Stimulated activated naive CD4-positive, alpha-beta T cell treated with Interleukin-2 at 50 U/mL for 16 hours (primary cell): ENCODE measurements around the gene MDM4.
A peak's percentile ranks its signal among the peaks of the same experiment; 100 is the strongest.
"Not testable (repeated sequence)": the region's sequence is repeated elsewhere in the genome, so short reads cannot be mapped to it uniquely, and the experiment has no call there.

Experiments used
- DNase-seq: peaks from one replicate; lab custom pipeline; 2025; lab: John Stamatoyannopoulos, UW

Gene MDM4

GRCh38 chr1:204514828-204515227, 1.4 kb upstream of the MDM4 start:
- no peak for DNase-seq

GRCh38 chr1:204517382-204517781, 1.2 kb downstream of the MDM4 start:
- peak; percentile 17 for DNase-seq

- peak; percentile 51 for DNase-seq
These were observed 4.9 kb downstream of the MDM4 start for GRCh38 chr1:204520834-204521709.

- DNase-seq = not testable (repeated sequence)
These were observed 5.8 kb downstream of the MDM4 start for GRCh38 chr1:204521941-204522521.

GRCh38 chr1:204523605-204524215, 7.5 kb downstream of the MDM4 start:
- no peak for DNase-seq

GRCh38 chr1:204524986-204525385, 8.8 kb downstream of the MDM4 start:
- no peak for DNase-seq

- DNase-seq = no peak
These were observed 12.0 kb downstream of the MDM4 start for GRCh38 chr1:204528241-204528640.

GRCh38 chr1:204528677-204529076, 12.5 kb downstream of the MDM4 start:
- no peak for DNase-seq

GRCh38 chr1:204529371-204529895, 13.2 kb downstream of the MDM4 start:
- no peak for DNase-seq

GRCh38 chr1:204530932-204531331, 14.7 kb downstream of the MDM4 start:
- no peak for DNase-seq

GRCh38 chr1:204532832-204533231, 16.6 kb downstream of the MDM4 start:
- no peak for DNase-seq

GRCh38 chr1:204541626-204542025, 25.4 kb downstream of the MDM4 start:
- DNase-seq = no peak

- DNase-seq = no peak
These were observed 28.1 kb downstream of the MDM4 start for GRCh38 chr1:204544321-204544720.

GRCh38 chr1:204545202-204545601, 29.0 kb downstream of the MDM4 start:
- no peak for DNase-seq

- DNase-seq = no peak
These were observed 29.7 kb downstream of the MDM4 start for GRCh38 chr1:204545881-204546280.

- DNase-seq = no peak
These were observed 32.1 kb downstream of the MDM4 start for GRCh38 chr1:204548265-204548664.

GRCh38 chr1:204549313-204549712, 33.1 kb downstream of the MDM4 start:
- DNase-seq = no peak

GRCh38 chr1:204550926-204551325, 34.7 kb downstream of the MDM4 start:
- DNase-seq = no peak

- DNase-seq = no peak
These were observed 40.3 kb downstream of the MDM4 start for GRCh38 chr1:204556458-204557052.

GRCh38 chr1:204558467-204558866, 42.3 kb downstream of the MDM4 start:
- no peak for DNase-seq

- not testable (repeated sequence) for DNase-seq
These were observed 43.8 kb downstream of the MDM4 start for GRCh38 chr1:204560002-204560401.

- DNase-seq = no peak
These were observed 44.5 kb downstream of the MDM4 start for GRCh38 chr1:204560590-204561150.
